Testis (tissue), 3 donors: ENCODE data around the gene CPNE6. TPM values are rescaled to one million over a fixed set of nuclear protein-coding genes. Genes with fewer than 3 reads are reported as not detected.

ENCODE experiments used
- DNase-seq: peaks from one replicate; pipeline ENCODE4 v3.0.0-alpha.2; 2019
- H3K27ac ChIP-seq, 2 donors: fragments of 200-600 bp; sonication (generic); one replicate each; pipeline ENCODE4 v1.5.1; 2019
- H3K27me3 ChIP-seq: fragments of 200-600 bp; sonication (generic); one replicate; pipeline ENCODE4 v1.5.1; 2019
- H3K36me3 ChIP-seq: fragments of 200-600 bp; sonication (generic); one replicate; pipeline ENCODE4 v1.5.1; 2017; ENCODE audit warnings: low read depth; ENCODE audit errors: missing control alignments
- H3K4me1 ChIP-seq: fragments of 200-600 bp; sonication (generic); one replicate; pipeline ENCODE4 v1.5.1; 2019
- H3K4me3 ChIP-seq, 2 donors: fragments of 200-600 bp; sonication (generic); one replicate each; pipeline ENCODE4 v1.5.1; 2017 to 2019
- H3K9me3 ChIP-seq: fragments of 200-600 bp; sonication (generic); one replicate; pipeline ENCODE4 v1.5.1; 2017
- CTCF ChIP-seq, 3 experiments: fragments of 450-650 bp in 2 of 3; fragments of 200-600 bp in 1 of 3; sonication (generic) in 1 of 3; IDR thresholded peaks; one replicate each; pipeline ENCODE4 v1.5.1; 2016 to 2019; ENCODE audit warnings: antibody characterized with exemption in 3 of 3, mild to moderate bottlenecking in 2 of 3, moderate library complexity in 1 of 3
- POLR2A ChIP-seq: fragments of 450-650 bp; IDR thresholded peaks from one replicate; pipeline ENCODE4 v1.6.1; 2017; ENCODE audit warnings: antibody characterized with exemption, mild to moderate bottlenecking, moderate library complexity
- WGBS, 2 donors: methylation state at CpG; one replicate each; pipeline ENCODE4 v1.1.5; 2018; 5-methylcytosine and 5-hydroxymethylcytosine counted together
- intact Hi-C: fragments of 100-400 bp; cut with DNase I; formaldehyde crosslinking; loops from one replicate; pipeline ENCODE4 v1.15.1; 2023; ENCODE audit warnings: low total_unique reads
- polyA plus RNA-seq: library from polyadenylated mRNA; stranded (reverse); fragments of 350-450 nt; fragmentation: Illumina TruSeq; extraction: RNeasy Lipid Tissue Mini Kit (QIAGEN cat#74804); gene quantifications from one replicate; pipeline ENCODE4 v1.2.3, GENCODE V29; 2014; ENCODE audit warnings: low read depth, low replicate concordance; ENCODE audit not compliant: insufficient read depth
- total RNA-seq, 2 donors: library from RNA; depleted of rRNA; stranded (reverse); fragments of >200 nt; gene quantifications; one replicate each; pipeline ENCODE4 v1.2.3, GENCODE V29; 2016

CPNE6 gene
- total and polyA plus RNA-seq, 3 donors from 2014 or later = 0.12 to 5.7 (median 0.71) TPM

- WGBS, 2 donors = 83 to 100% methylated on average over 2 of the region's 2 CpGs
- no peaks in the 10 kb centered on the region for H3K36me3 ChIP-seq
- H3K4me1 ChIP-seq = no peaks in the 10 kb centered on the region
- H3K9me3 ChIP-seq = no peaks in the 10 kb centered on the region
- TF ChIP-seq POLR2A = no peak
- TF ChIP-seq CTCF (IDR thresholded peaks at IDR 0.05) = no peak
- intact Hi-C loops = no loop called here
- H3K27ac ChIP-seq = no peak overlapping the region
- no peaks in the 10 kb centered on the region for H3K27me3 ChIP-seq
- no peak overlapping the region for H3K4me3 ChIP-seq
- DNase-seq = no peak
Measured at GRCh38 chr14:24088095-24088494, 16.7 kb downstream of the CPNE6 start.

- Histone ChIP-seq H3K4me1 (peaks cover 9% of the 10 kb centered on the region), H3K36me3 (no peaks in the 10 kb centered on the region), H3K27ac (no peak overlapping the region), H3K4me3 (no peak overlapping the region), H3K9me3 (no peaks in the 10 kb centered on the region), H3K27me3 (no peaks in the 10 kb centered on the region)
- intact Hi-C loops = no loop called here
- WGBS, 2 donors = 83 to 94% methylated on average over 6 of the region's 6 CpGs
- TF ChIP-seq POLR2A = no peak
- no peak for TF ChIP-seq CTCF (IDR thresholded peaks at IDR 0.05)
- DNase-seq = no peak
Measured at GRCh38 chr14:24089890-24090289, 18.5 kb downstream of the CPNE6 start.

- Histone ChIP-seq H3K36me3 (no peaks in the 10 kb centered on the region), H3K27ac (no peak overlapping the region), H3K4me3 (no peak overlapping the region), H3K4me1 (peaks cover 12% of the 10 kb centered on the region), H3K27me3 (no peaks in the 10 kb centered on the region), H3K9me3 (no peaks in the 10 kb centered on the region)
- DNase-seq = no peak
- TF ChIP-seq CTCF (IDR thresholded peaks at IDR 0.05) (no peak), POLR2A (no peak)
- intact Hi-C loops = no loop called here
Measured at GRCh38 chr14:24092110-24092504, 20.7 kb downstream of the CPNE6 start.

GRCh38 chr14:24092505-24093206 is 21.3 kb downstream of the CPNE6 start:
- TF ChIP-seq CTCF (IDR thresholded peaks at IDR 0.05) (no peak), POLR2A (no peak)
- WGBS, 2 donors = 67 to 82% methylated on average over 4 of the region's 4 CpGs
- intact Hi-C loops = no loop called here
- Histone ChIP-seq H3K9me3 (no peaks in the 10 kb centered on the region), H3K27me3 (no peaks in the 10 kb centered on the region), H3K27ac (no peak overlapping the region), H3K4me3 (no peak overlapping the region), H3K4me1 (peaks cover 12% of the 10 kb centered on the region), H3K36me3 (no peaks in the 10 kb centered on the region)
- DNase-seq = no peak

GRCh38 chr14:24093207-24093900 is 22.0 kb downstream of the CPNE6 start:
- intact Hi-C loops = no loop called here
- Histone ChIP-seq H3K27me3 (no peaks in the 10 kb centered on the region), H3K9me3 (no peaks in the 10 kb centered on the region), H3K27ac (peak overlapping the region in 1 of 2 donors; percentile 82), H3K4me1 (peaks cover 12% of the 10 kb centered on the region), H3K36me3 (no peaks in the 10 kb centered on the region), H3K4me3 (peak overlapping the region; percentile 54 to 89)
- 42 to 77% methylated on average over 19 of the region's 19 CpGs for WGBS, 2 donors
- TF ChIP-seq POLR2A (no peak), CTCF (IDR thresholded peaks at IDR 0.05) (no peak)
- DNase-seq = no peak
